ENCODE measurements around the gene PRICKLE2. TPM values are rescaled to one million over a fixed set of nuclear protein-coding genes. Genes with fewer than 3 reads are reported as not detected.

Gene PRICKLE2
- total and polyA plus RNA-seq, 3 donors from 2014 or later, result 5.5 to 10.1 (median 9.1) TPM

DNA sequence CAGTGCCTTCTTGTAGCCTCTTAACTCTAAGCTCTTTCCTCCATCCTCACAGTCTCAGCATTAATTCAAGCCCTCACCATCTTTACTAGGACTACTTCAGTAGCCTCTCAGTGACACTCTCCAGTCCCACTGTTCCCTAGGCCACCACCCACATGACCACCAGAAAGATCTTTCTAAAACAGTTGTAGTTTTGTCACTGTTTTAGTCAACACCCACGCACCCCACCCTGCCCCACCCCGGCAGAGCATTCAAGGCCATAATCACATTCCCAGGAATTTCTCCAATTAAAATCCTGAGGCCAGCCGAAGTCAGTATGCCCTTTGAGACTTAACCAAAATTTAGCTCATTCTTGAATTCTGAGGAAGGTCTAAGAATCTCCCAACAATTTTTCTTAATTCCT, 170.8 kb downstream of the PRICKLE2 start:
- Histone ChIP-seq H3K27ac (no peak overlapping the region), H3K4me3 (no peak overlapping the region), H3K9me3 (no peaks in the 10 kb centered on the region), H3K27me3 (no peaks in the 10 kb centered on the region), H3K36me3 (ENCODE audit: low read depth, missing control alignments) (no peaks in the 10 kb centered on the region), H3K4me1 (no peaks in the 10 kb centered on the region)
- TF ChIP-seq, protein P1, sequence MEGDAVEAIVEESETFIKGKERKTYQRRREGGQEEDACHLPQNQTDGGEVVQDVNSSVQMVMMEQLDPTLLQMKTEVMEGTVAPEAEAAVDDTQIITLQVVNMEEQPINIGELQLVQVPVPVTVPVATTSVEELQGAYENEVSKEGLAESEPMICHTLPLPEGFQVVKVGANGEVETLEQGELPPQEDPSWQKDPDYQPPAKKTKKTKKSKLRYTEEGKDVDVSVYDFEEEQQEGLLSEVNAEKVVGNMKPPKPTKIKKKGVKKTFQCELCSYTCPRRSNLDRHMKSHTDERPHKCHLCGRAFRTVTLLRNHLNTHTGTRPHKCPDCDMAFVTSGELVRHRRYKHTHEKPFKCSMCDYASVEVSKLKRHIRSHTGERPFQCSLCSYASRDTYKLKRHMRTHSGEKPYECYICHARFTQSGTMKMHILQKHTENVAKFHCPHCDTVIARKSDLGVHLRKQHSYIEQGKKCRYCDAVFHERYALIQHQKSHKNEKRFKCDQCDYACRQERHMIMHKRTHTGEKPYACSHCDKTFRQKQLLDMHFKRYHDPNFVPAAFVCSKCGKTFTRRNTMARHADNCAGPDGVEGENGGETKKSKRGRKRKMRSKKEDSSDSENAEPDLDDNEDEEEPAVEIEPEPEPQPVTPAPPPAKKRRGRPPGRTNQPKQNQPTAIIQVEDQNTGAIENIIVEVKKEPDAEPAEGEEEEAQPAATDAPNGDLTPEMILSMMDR (IDR thresholded peaks at IDR 0.05), result no peak
- no peak for TF ChIP-seq POLR2A (IDR thresholded peaks at IDR 0.05)
- intact Hi-C loops (cut with DNase I; ENCODE audit: low total_unique reads), result no loop called here
- no peak for DNase-seq
- WGBS, 2 donors, result 41 to 65% methylated on average over 3 of the region's 3 CpGs

DNA sequence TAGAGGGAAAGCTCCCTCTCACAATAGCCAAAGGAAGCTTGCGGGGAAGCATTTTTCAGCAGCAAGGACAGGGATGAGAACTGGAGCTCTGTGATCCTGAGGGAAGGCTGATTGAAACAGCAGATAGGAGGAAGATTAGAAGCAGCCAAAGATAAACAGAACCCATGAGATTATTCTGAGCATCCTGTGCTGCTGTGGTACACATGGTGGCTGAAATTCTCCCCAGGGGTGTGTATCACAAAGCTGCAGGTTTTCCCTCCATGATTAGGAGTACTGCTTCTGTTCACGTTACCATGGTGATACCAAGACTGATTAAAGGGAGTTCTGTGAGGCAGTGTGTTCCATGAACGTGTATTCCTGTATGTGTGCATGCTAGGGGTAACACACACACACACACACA, 171.7 kb downstream of the PRICKLE2 start:
- Histone ChIP-seq H3K4me1 (no peaks in the 10 kb centered on the region), H3K4me3 (no peak overlapping the region), H3K9me3 (no peaks in the 10 kb centered on the region), H3K27me3 (no peaks in the 10 kb centered on the region), H3K36me3 (ENCODE audit: low read depth, missing control alignments) (no peaks in the 10 kb centered on the region), H3K27ac (no peak overlapping the region)
- no peak for TF ChIP-seq POLR2A (IDR thresholded peaks at IDR 0.05)
- TF ChIP-seq, protein P1 (IDR thresholded peaks at IDR 0.05), result no peak
- intact Hi-C loops (cut with DNase I; ENCODE audit: low total_unique reads), result no loop called here
- no peak for DNase-seq
- 43 to 49% methylated on average over 3 of the region's 3 CpGs for WGBS, 2 donors

GRCh38 chr3:64053117-64053516, 172.1 kb downstream of the PRICKLE2 start:
- Histone ChIP-seq H3K27ac (no peak overlapping the region), H3K9me3 (no peaks in the 10 kb centered on the region), H3K27me3 (no peaks in the 10 kb centered on the region), H3K36me3 (ENCODE audit: low read depth, missing control alignments) (no peaks in the 10 kb centered on the region), H3K4me3 (no peak overlapping the region), H3K4me1 (no peaks in the 10 kb centered on the region)
- intact Hi-C loops (cut with DNase I; ENCODE audit: low total_unique reads), result no loop called here
- no peak for TF ChIP-seq POLR2A (IDR thresholded peaks at IDR 0.05)
- TF ChIP-seq, protein P1 (IDR thresholded peaks at IDR 0.05), result no peak
- DNase-seq, result no peak

DNA sequence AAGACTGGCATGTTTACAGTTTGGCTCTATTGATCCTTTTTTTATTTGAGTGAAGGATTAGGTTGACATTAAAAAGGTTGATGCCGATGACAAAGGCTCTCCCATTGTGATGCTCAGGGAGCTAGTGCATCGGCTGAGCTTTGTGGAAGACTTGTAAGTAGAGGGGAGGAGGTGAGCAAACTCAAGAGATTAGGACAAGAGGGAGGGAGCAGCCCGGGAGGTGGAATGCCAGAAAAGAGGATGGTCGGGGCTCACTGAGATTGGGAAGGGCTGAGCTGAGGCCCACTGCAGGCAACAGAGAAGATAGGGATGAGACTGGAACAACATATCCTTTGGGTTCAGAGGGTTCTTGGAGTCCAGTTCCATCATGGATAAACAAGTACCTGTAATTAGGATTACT, 175.4 kb downstream of the PRICKLE2 start:
- DNase-seq, result no peak
- Histone ChIP-seq H3K9me3 (no peaks in the 10 kb centered on the region), H3K36me3 (ENCODE audit: low read depth, missing control alignments) (no peaks in the 10 kb centered on the region), H3K27ac (no peak overlapping the region), H3K27me3 (no peaks in the 10 kb centered on the region), H3K4me3 (no peak overlapping the region), H3K4me1 (no peaks in the 10 kb centered on the region)
- intact Hi-C loops (cut with DNase I; ENCODE audit: low total_unique reads), result no loop called here
- 80 to 82% methylated on average over 4 of the region's 4 CpGs for WGBS, 2 donors
- TF ChIP-seq, protein P1 (IDR thresholded peaks at IDR 0.05), result no peak
- TF ChIP-seq POLR2A (IDR thresholded peaks at IDR 0.05), result no peak

DNA sequence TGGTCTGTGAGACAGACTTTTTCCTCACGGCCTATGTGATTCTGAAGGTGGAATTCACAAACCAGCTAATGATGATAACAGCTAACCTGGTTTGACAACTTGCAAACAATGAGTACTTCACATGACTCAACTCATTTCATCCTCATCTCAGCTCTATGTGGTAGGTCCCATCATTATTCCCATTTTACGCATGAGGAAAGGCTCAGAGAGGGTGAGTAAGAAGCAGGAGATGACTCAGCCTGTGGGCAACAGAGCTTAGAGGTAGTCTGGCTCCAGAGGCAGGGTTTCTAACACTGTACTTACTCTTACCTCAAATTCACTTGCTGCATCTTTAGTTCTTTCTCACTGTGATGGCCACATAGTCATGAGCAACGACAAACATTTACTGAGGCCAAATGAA, 176.1 kb downstream of the PRICKLE2 start:
- TF ChIP-seq, protein P1 (IDR thresholded peaks at IDR 0.05), result no peak
- TF ChIP-seq POLR2A (IDR thresholded peaks at IDR 0.05), result no peak
- Histone ChIP-seq H3K4me1 (no peaks in the 10 kb centered on the region), H3K27ac (no peak overlapping the region)

More for the DNA sequence above, 176.1 kb downstream of the PRICKLE2 start:
- Histone ChIP-seq H3K36me3 (ENCODE audit: low read depth, missing control alignments) (no peaks in the 10 kb centered on the region), H3K4me3 (no peak overlapping the region), H3K27me3 (no peaks in the 10 kb centered on the region), H3K9me3 (no peaks in the 10 kb centered on the region)
- intact Hi-C loops (cut with DNase I; ENCODE audit: low total_unique reads), result no loop called here
- 92 to 96% methylated on average over 3 of the region's 3 CpGs for WGBS, 2 donors
- DNase-seq, result no peak

All from testis (tissue), 3 donors.